ENCODE results near the gene OAS3. TPM values are rescaled to one million over a fixed set of nuclear protein-coding genes. Genes with fewer than 3 reads are reported as not detected.

OAS3 gene
- total RNA-seq, 1 experiment from 2014 or later: 1.2 TPM

GRCh38 chr12:112971248-112971647, 33.0 kb downstream of the OAS3 start:
- Mint-ChIP-seq H3K4me1 (no peaks in the 10 kb centered on the region), H3K36me3 (no peaks in the 10 kb centered on the region), H3K27me3 (ENCODE audit: low read depth) (no peaks in the 10 kb centered on the region; the same call in 1 of the 2 replicates), H3K27ac (no peak overlapping the region), H3K9me3 (no peaks in the 10 kb centered on the region), H3K4me3 (no peak overlapping the region)
- DNase-seq (ENCODE audit: low spot score): no peak
- ChIA-PET POLR2A (no interaction called here), CTCF (no interaction called here)
- ATAC-seq: no peak
- TF ChIP-seq ATF2 (CRISPR knock-in tag; IDR thresholded peaks at IDR 0.05; ENCODE audit: borderline replicate concordance, low read depth): no peak
- TF ChIP-seq AR (CRISPR knock-in tag; IDR thresholded peaks at IDR 0.05): no peak
- TF ChIP-seq MYBL2 (CRISPR knock-in tag; IDR thresholded peaks at IDR 0.05): no peak
- TF ChIP-seq TEAD1 (CRISPR knock-in tag; IDR thresholded peaks at IDR 0.05): no peak
- TF ChIP-seq E2F1 (CRISPR knock-in tag; IDR thresholded peaks at IDR 0.05): no peak
- no peak for TF ChIP-seq ATF3 (CRISPR knock-in tag; conservative IDR thresholded peaks at IDR 0.05)
- TF ChIP-seq ARID4B (CRISPR knock-in tag; IDR thresholded peaks at IDR 0.05; ENCODE audit: borderline replicate concordance): no peak
- no peak for TF ChIP-seq MXD4 (CRISPR knock-in tag; IDR thresholded peaks at IDR 0.05; ENCODE audit: borderline replicate concordance)
- no peak for TF ChIP-seq CTCF (IDR thresholded peaks at IDR 0.05)
- no peak for TF ChIP-seq ZBTB43 (CRISPR knock-in tag; IDR thresholded peaks at IDR 0.05)
- no peak for TF ChIP-seq JUN (CRISPR knock-in tag; IDR thresholded peaks at IDR 0.05)
- TF ChIP-seq ZNF671 (CRISPR knock-in tag; IDR thresholded peaks at IDR 0.05): no peak
- no peak for TF ChIP-seq ATF6 (CRISPR knock-in tag; IDR thresholded peaks at IDR 0.05)
- TF ChIP-seq RORB (CRISPR knock-in tag; IDR thresholded peaks at IDR 0.05): no peak
- TF ChIP-seq ZNF263 (CRISPR knock-in tag; IDR thresholded peaks at IDR 0.05; ENCODE audit: low read depth): no peak
- TF ChIP-seq KAT7 (CRISPR knock-in tag; IDR thresholded peaks at IDR 0.05; ENCODE audit: borderline replicate concordance): no peak
- no peak for TF ChIP-seq ELF4 (CRISPR knock-in tag; IDR thresholded peaks at IDR 0.05; ENCODE audit: low read depth)
- TF ChIP-seq NFYB (CRISPR knock-in tag; conservative IDR thresholded peaks at IDR 0.05; ENCODE audit: low read depth): no peak
- no peak for TF ChIP-seq NFE2L1 (CRISPR knock-in tag; IDR thresholded peaks at IDR 0.05)
- TF ChIP-seq E2F5 (CRISPR knock-in tag; IDR thresholded peaks at IDR 0.05): no peak

All from WTC11 (cell line).